HCT116 (cell line): ENCODE results near the gene LAMTOR3. TPM values are rescaled to one million over a fixed set of nuclear protein-coding genes. Genes with fewer than 3 reads are reported as not detected.

Experiments
- ATAC-seq: fragments of 200-7000 bp; cut with Tn5 transposase; 2 replicates; pipeline ENCODE4 v1.9.1; 2020; ENCODE audit warnings: mild to moderate bottlenecking, moderate library complexity
- BruUV-seq: library from RNA; stranded (reverse); fragments of 400-500 nt; replicated peaks from 2 replicates; lab custom pipeline; 2021; lab: Mats Ljungman, UMichigan
- CTCF ChIA-PET: fragments of 300-600 bp; sonication (Branson Sonifier 250); formaldehyde crosslinking; loops from one replicate; lab custom pipeline; 2021; ENCODE audit warnings: antibody characterized with exemption; lab: Charles Lee
- POLR2A ChIA-PET: fragments of 300-600, 350-600 bp; sonication (Branson Sonifier 250); formaldehyde crosslinking; loops from one replicate; lab custom pipeline; 2021; ENCODE audit warnings: antibody characterized with exemption; lab: Charles Lee
- RAD21 ChIA-PET, 2 experiments: fragments of 300-600 bp; sonication (Branson Sonifier 250); formaldehyde crosslinking; loops; one replicate each; lab custom pipeline; 2023; ENCODE audit warnings: low total read pairs in 2 of 2; ENCODE audit not compliant: uncharacterized antibody in 2 of 2, unreplicated experiment in 2 of 2, low non-redundant PET in 1 of 2; lab: Charles Lee
- DNase-seq: peaks from one replicate; pipeline ENCODE4 v3.0.0-alpha.2; 2010; ENCODE audit warnings: low read depth, low spot score
- H2AFZ ChIP-seq: fragments of 200-600 bp; shearing (Covaris generic), sonication (generic); 2 replicates; pipeline ENCODE4 v1.6.1; 2017; ENCODE audit warnings: low read depth, mixed run types, mixed read lengths, antibody characterized with exemption, low read length; ENCODE audit not compliant: poor library complexity, severe bottlenecking
- H3K27ac ChIP-seq: 2 replicates; pipeline ENCODE4 v1.5.1; 2012; ENCODE audit warnings: low read depth, low read length
- H3K27me3 ChIP-seq: fragments of 200-600 bp; sonication (generic); 2 replicates; pipeline ENCODE4 v1.6.1; 2016; ENCODE audit warnings: mixed run types, low read length, mixed read lengths; ENCODE audit not compliant: insufficient read depth
- H3K36me3 ChIP-seq, 2 experiments: fragments of 200-500 bp in 1 of 2; fragments of 200-600 bp in 1 of 2; sonication (Bioruptor generic) in 1 of 2; sonication (generic) in 1 of 2; 2 replicates each; pipeline versions ENCODE4 v1.5.1 to v1.6.1; 2014 to 2016; ENCODE audit warnings: low read length in 2 of 2, inconsistent platforms in 1 of 2, mixed read lengths in 1 of 2, mixed run types in 1 of 2; ENCODE audit not compliant: insufficient read depth in 2 of 2, control insufficient read depth in 1 of 2
- H3K4me1 ChIP-seq, 2 experiments: fragments of 200-600 bp in 1 of 2; sonication (generic) in 1 of 2; 2 replicates each; pipeline versions ENCODE4 v1.5.1 to v1.6.1; 2012 to 2017; ENCODE audit warnings: low read length in 2 of 2, inconsistent platforms in 1 of 2, mild to moderate bottlenecking in 1 of 2, mixed read lengths in 1 of 2, mixed run types in 1 of 2, moderate library complexity in 1 of 2; ENCODE audit not compliant: insufficient read depth in 2 of 2, control insufficient read depth in 1 of 2
- H3K4me2 ChIP-seq: fragments of 200-600 bp; sonication (generic); 2 replicates; pipeline ENCODE4 v1.6.1; 2017; ENCODE audit warnings: mixed run types, low read length, mixed read lengths
- H3K4me3 ChIP-seq, 2 experiments: fragments of 200-600 bp in 1 of 2; sonication (generic) in 1 of 2; replicated peaks in 1 of 2; 2 replicates each; pipeline ENCODE4 v1.5.1; 2011 to 2016; ENCODE audit warnings: low read length in 2 of 2, control low read depth in 1 of 2, low read depth in 1 of 2, mild to moderate bottlenecking in 1 of 2, mixed read lengths in 1 of 2, mixed run types in 1 of 2
- H3K79me2 ChIP-seq: fragments of 200-600 bp; sonication (generic); 2 replicates; pipeline ENCODE4 v1.6.1; 2017; ENCODE audit warnings: mild to moderate bottlenecking, mixed run types, low read length, moderate library complexity, mixed read lengths; ENCODE audit not compliant: insufficient read depth
- H3K9ac ChIP-seq: fragments of 200-600 bp; sonication (generic); 2 replicates; pipeline ENCODE4 v1.6.1; 2016; ENCODE audit warnings: low read length, mixed read lengths
- H3K9me2 ChIP-seq: fragments of 200-600 bp; sonication (generic), shearing (Covaris generic); 2 replicates; pipeline ENCODE4 v1.6.1; 2017; ENCODE audit warnings: mixed run types, mild to moderate bottlenecking, moderate library complexity; ENCODE audit not compliant: insufficient read depth
- H3K9me3 ChIP-seq, 2 experiments: fragments of 200-500 bp in 1 of 2; fragments of 200-600 bp in 1 of 2; sonication (Bioruptor generic) in 1 of 2; sonication (generic) in 1 of 2; 2 replicates each; pipeline ENCODE4 v1.6.1; 2014 to 2017; ENCODE audit warnings: low read length in 2 of 2, mixed read lengths in 2 of 2, inconsistent platforms in 1 of 2, low read depth in 1 of 2, mild to moderate bottlenecking in 1 of 2, mixed run types in 1 of 2, moderate library complexity in 1 of 2; ENCODE audit not compliant: control insufficient read depth in 1 of 2, insufficient read depth in 1 of 2
- H4K20me1 ChIP-seq: fragments of 200-600 bp; sonication (generic), shearing (Covaris generic); 2 replicates; pipeline ENCODE4 v1.6.1; 2017; ENCODE audit warnings: mixed run types, mild to moderate bottlenecking, moderate library complexity; ENCODE audit not compliant: insufficient read depth
- ATF3 ChIP-seq: IDR thresholded peaks from 2 replicates; pipeline ENCODE4 v1.6.1; 2012
- CBX3 ChIP-seq: IDR thresholded peaks from 2 replicates; pipeline ENCODE4 v1.6.1; 2012; ENCODE audit warnings: low read depth
- EGR1 ChIP-seq: IDR thresholded peaks from 2 replicates; pipeline ENCODE4 v1.6.1; 2012; ENCODE audit warnings: low read depth
- EZH2phosphoT487 ChIP-seq: fragments of 200-600 bp; IDR thresholded peaks from 2 replicates; pipeline ENCODE4 v1.6.1; 2018; ENCODE audit warnings: antibody characterized with exemption, borderline replicate concordance
- MAX ChIP-seq: IDR thresholded peaks from 2 replicates; pipeline ENCODE4 v1.6.1; 2012
- POLR2A ChIP-seq: IDR thresholded peaks from 2 replicates; pipeline ENCODE4 v1.7.0; 2011; ENCODE audit warnings: borderline replicate concordance; ENCODE audit not compliant: insufficient read depth, insufficient read length; ENCODE audit errors: extremely low read depth
- RAD21 ChIP-seq: IDR thresholded peaks from 2 replicates; pipeline ENCODE4 v1.6.1; 2012; ENCODE audit warnings: low read depth, mild to moderate bottlenecking
- REST ChIP-seq: IDR thresholded peaks from 2 replicates; pipeline ENCODE4 v1.6.1; 2012; ENCODE audit warnings: low read depth
- SIN3A ChIP-seq: IDR thresholded peaks from 2 replicates; pipeline ENCODE4 v1.6.1; 2012; ENCODE audit warnings: low read depth
- SRF ChIP-seq: IDR thresholded peaks from 2 replicates; pipeline ENCODE4 v1.6.1; 2012; ENCODE audit warnings: low read depth
- TCF7L2 ChIP-seq: IDR thresholded peaks from 2 replicates; pipeline ENCODE4 v1.7.0; 2011; ENCODE audit warnings: borderline replicate concordance, inconsistent platforms; ENCODE audit not compliant: insufficient read depth, insufficient read length; ENCODE audit errors: extremely low read depth
- YY1 ChIP-seq: IDR thresholded peaks from 2 replicates; pipeline ENCODE4 v1.6.1; 2011; ENCODE audit warnings: low read length, low read depth, moderate library complexity, mild to moderate bottlenecking; ENCODE audit not compliant: insufficient replicate concordance; ENCODE audit errors: extremely low read depth
- ZBTB33 ChIP-seq: IDR thresholded peaks from 2 replicates; pipeline ENCODE4 v1.6.1; 2011; ENCODE audit warnings: mild to moderate bottlenecking, low read length, moderate library complexity; ENCODE audit not compliant: insufficient replicate concordance; ENCODE audit errors: extremely low read depth
- ZFX ChIP-seq: fragments of 450-650 bp; IDR thresholded peaks from 2 replicates; pipeline ENCODE4 v1.6.1; 2017
- intact Hi-C: fragments of 100-400 bp; cut with micrococcal nuclease; formaldehyde crosslinking; loops from 2 replicates; pipeline ENCODE4 v1.10.0; 2022
- total RNA-seq: library from RNA; stranded (reverse); gene quantifications from one replicate; pipeline ENCODE4 v1.2.1, GENCODE V29; 2021; ENCODE audit not compliant: unreplicated experiment

The LAMTOR3 gene
- total RNA-seq, 1 experiment from 2014 or later: 21.0 TPM

- ChIA-PET CTCF (no interaction called here), RAD21 (no interaction called here)
- no peak for ATAC-seq
Observed at GRCh38 chr4:99848591-99849001, 45.6 kb downstream of the LAMTOR3 start.

GRCh38 chr4:99847362-99847976 is 46.8 kb downstream of the LAMTOR3 start:
- no peaks in the 10 kb centered on the region for H4K20me1 ChIP-seq
- H3K36me3 ChIP-seq: no peaks in the 10 kb centered on the region
- no peak overlapping the region for H3K4me3 ChIP-seq
- no peaks in the 10 kb centered on the region for H3K9me2 ChIP-seq
- no peak overlapping the region for H3K9ac ChIP-seq
- H3K4me2 ChIP-seq: no peak overlapping the region
- H3K9me3 ChIP-seq: no peaks in the 10 kb centered on the region
- ChIA-PET POLR2A (no interaction called here), RAD21 (no interaction called here), CTCF (no interaction called here)
- BruUV-seq: no TSS peak
- no peak for ATAC-seq
- intact Hi-C loops: no loop called here
- H2AFZ ChIP-seq: no peak overlapping the region
- H3K79me2 ChIP-seq: no peaks in the 10 kb centered on the region
- H3K27ac ChIP-seq: no peak overlapping the region
- peaks cover 0 to 5% of the 10 kb centered on the region in 2 experiments; a peak in 1 of 4 replicates for H3K4me1 ChIP-seq
- H3K27me3 ChIP-seq: no peaks in the 10 kb centered on the region
- DNase-seq: no peak
- TF ChIP-seq MAX (no peak), REST (no peak), ZFX (no peak), ATF3 (no peak), RAD21 (no peak), POLR2A (no peak), ZBTB33 (no peak)

More at GRCh38 chr4:99848591-99849001, 45.6 kb downstream of the LAMTOR3 start:
- Histone ChIP-seq H3K79me2 (no peaks in the 10 kb centered on the region), H2AFZ (no peak overlapping the region), H3K27me3 (no peaks in the 10 kb centered on the region), H3K9me2 (no peaks in the 10 kb centered on the region), H3K4me3 (no peak overlapping the region), H3K9me3 (no peaks in the 10 kb centered on the region), H4K20me1 (no peaks in the 10 kb centered on the region), H3K36me3 (no peaks in the 10 kb centered on the region)
- POLR2A ChIA-PET: no interaction called here
- intact Hi-C loops: no loop called here
- DNase-seq: no peak
- TF ChIP-seq SIN3A (no peak), SRF (no peak), YY1 (no peak), TCF7L2 (no peak), CBX3 (no peak), ZFX (no peak), MAX (no peak), ATF3 (no peak), EZH2phosphoT487 (no peak), EGR1 (no peak)
- TF ChIP-seq, all 23 proteins: peak for 0
- no TSS peak for BruUV-seq
- Histone ChIP-seq H3K4me2 (no peak overlapping the region), H3K9ac (no peak overlapping the region), H3K4me1 (peaks cover 0 to 5% of the 10 kb centered on the region in 2 experiments; a peak in 1 of 4 replicates), H3K27ac (no peak overlapping the region)
